T-helper 17 cell (primary cell): Measurements from ENCODE around the gene SRRT. TPM values are rescaled to one million over a fixed set of nuclear protein-coding genes. Genes with fewer than 3 reads are reported as not detected.

Source experiments
- ATAC-seq: fragments of 150-1000 bp; cut with Tn5 transposase; 2 replicates; pipeline ENCODE4 v1.10.0; 2021; ENCODE audit warnings: mild to moderate bottlenecking, moderate library complexity
- DNase-seq, 3 donors: peaks; one replicate each; pipeline versions ENCODE4 v3.0.0 to v3.0.0-alpha.2; 2020 to 2021
- H3K9me3 ChIP-seq: one replicate; pipeline ENCODE4 v1.7.0; 2013; ENCODE audit warnings: low read length, mild to moderate bottlenecking; ENCODE audit not compliant: control insufficient read depth, poor library complexity, severe bottlenecking
- H3K27ac Mint-ChIP-seq: one replicate; pipeline ENCODE4 v1.8.0; 2022; ENCODE audit warnings: mild to moderate bottlenecking, moderate library complexity, mixed read lengths
- H3K27me3 Mint-ChIP-seq: one replicate; pipeline ENCODE4 v1.8.0; 2022; ENCODE audit warnings: mixed read lengths
- H3K36me3 Mint-ChIP-seq: one replicate; pipeline ENCODE4 v1.8.0; 2022; ENCODE audit warnings: low read depth, mixed read lengths
- H3K4me1 Mint-ChIP-seq: one replicate; pipeline ENCODE4 v1.8.0; 2022; ENCODE audit warnings: mild to moderate bottlenecking, mixed read lengths
- H3K4me3 Mint-ChIP-seq: one replicate; pipeline ENCODE4 v1.8.0; 2022; ENCODE audit warnings: mild to moderate bottlenecking, moderate library complexity, mixed read lengths
- total RNA-seq, 4 donors: library from RNA in 2 of 4; stranded (reverse) in 2 of 4; gene quantifications; one replicate each; pipeline ENCODE4 v1.2.3 and lab custom pipeline; 2022 to 2026

Gene SRRT
- total RNA-seq (100 to 1,000 TPM; 246 to 255 TPM), total RNA-seq (lab: John Stamatoyannopoulos, UW) (141 to 146 reads per million in 2 donors)

- Mint-ChIP-seq H3K27me3 (no peaks in the 10 kb centered on the region), H3K36me3 (peaks cover 10% of the 10 kb centered on the region), H3K4me3 (peak within 1 kb of the TSS; percentile 98), H3K4me1 (peaks cover 33% of the 10 kb centered on the region), H3K27ac (peak within 1 kb of the TSS; percentile 94)
- DNase-seq = peak; percentile 95 to 97 (median 96)
- ATAC-seq = peak; percentile 96
- no peaks in the 10 kb centered on the region for H3K9me3 ChIP-seq
Measured at GRCh38 chr7:100874577-100875355, at the start of gene SRRT. Gene SRRT, plus strand, starts transcription at chr7:100875103. Its CDS starts 488 bp downstream, at chr7:100875591.

- ATAC-seq (no peak), DNase-seq (no peak)
- H3K4me3 Mint-ChIP-seq = no peak overlapping the region
- H3K27me3 Mint-ChIP-seq = peaks cover 46% of the 10 kb centered on the region
- no peak overlapping the region for H3K27ac Mint-ChIP-seq
- H3K9me3 ChIP-seq = no peaks in the 10 kb centered on the region
- H3K4me1 Mint-ChIP-seq = peaks cover 25% of the 10 kb centered on the region
- peaks cover 11% of the 10 kb centered on the region for H3K36me3 Mint-ChIP-seq
Measured at GRCh38 chr7:100825215-100825671, 49.7 kb upstream of the SRRT start.

GRCh38 chr7:100825751-100826513 lies 49.0 kb upstream of the SRRT start:
- DNase-seq (no peak), ATAC-seq (no peak)
- H3K4me3 Mint-ChIP-seq = peak overlapping the region; percentile 86
- no peaks in the 10 kb centered on the region for H3K9me3 ChIP-seq
- H3K27me3 Mint-ChIP-seq = peaks cover 46% of the 10 kb centered on the region
- peaks cover 11% of the 10 kb centered on the region for H3K36me3 Mint-ChIP-seq
- H3K27ac Mint-ChIP-seq = no peak overlapping the region
- peaks cover 25% of the 10 kb centered on the region for H3K4me1 Mint-ChIP-seq

GRCh38 chr7:100826514-100827329 lies 48.2 kb upstream of the SRRT start:
- Mint-ChIP-seq H3K4me1 (peaks cover 25% of the 10 kb centered on the region), H3K27ac (no peak overlapping the region), H3K4me3 (peak overlapping the region; percentile 86), H3K36me3 (peaks cover 11% of the 10 kb centered on the region), H3K27me3 (peaks cover 52% of the 10 kb centered on the region)
- DNase-seq (no peak), ATAC-seq (peak; percentile 59)
- no peaks in the 10 kb centered on the region for H3K9me3 ChIP-seq

- DNase-seq = no peak
- Mint-ChIP-seq H3K36me3 (peaks cover 11% of the 10 kb centered on the region), H3K27me3 (peaks cover 54% of the 10 kb centered on the region), H3K27ac (no peak within 1 kb of the TSS), H3K4me3 (peak within 1 kb of the TSS; percentile 89), H3K4me1 (peaks cover 25% of the 10 kb centered on the region)
- peak; percentile 43 for ATAC-seq
- H3K9me3 ChIP-seq = no peaks in the 10 kb centered on the region
Measured at GRCh38 chr7:100827330-100828226, 47.3 kb upstream of the SRRT start, which contains the start of gene EPHB4. Gene EPHB4, minus strand, starts transcription at chr7:100827523. Its CDS starts 493 bp downstream, at chr7:100827030.

- Mint-ChIP-seq H3K36me3 (peaks cover 13% of the 10 kb centered on the region), H3K27me3 (peaks cover 46% of the 10 kb centered on the region), H3K4me1 (peaks cover 25% of the 10 kb centered on the region), H3K4me3 (no peak overlapping the region), H3K27ac (no peak overlapping the region)
- no peak for DNase-seq
- ATAC-seq = no peak
- H3K9me3 ChIP-seq = no peaks in the 10 kb centered on the region
Measured at GRCh38 chr7:100829150-100829716, 45.7 kb upstream of the SRRT start.

- DNase-seq (no peak), ATAC-seq (no peak)
- Mint-ChIP-seq H3K4me1 (peaks cover 23% of the 10 kb centered on the region), H3K27ac (no peak overlapping the region), H3K27me3 (peaks cover 36% of the 10 kb centered on the region), H3K4me3 (no peak overlapping the region), H3K36me3 (peaks cover 13% of the 10 kb centered on the region)
- no peaks in the 10 kb centered on the region for H3K9me3 ChIP-seq
Measured at GRCh38 chr7:100830396-100830795, 44.5 kb upstream of the SRRT start.

- ATAC-seq (no peak), DNase-seq (no peak)
- no peak overlapping the region for H3K4me3 Mint-ChIP-seq
- no peaks in the 10 kb centered on the region for H3K9me3 ChIP-seq
- H3K27ac Mint-ChIP-seq = no peak overlapping the region
- peaks cover 15% of the 10 kb centered on the region for H3K4me1 Mint-ChIP-seq
- peaks cover 23% of the 10 kb centered on the region for H3K27me3 Mint-ChIP-seq
- peaks cover 9% of the 10 kb centered on the region for H3K36me3 Mint-ChIP-seq
Measured at GRCh38 chr7:100832281-100832633, 42.6 kb upstream of the SRRT start.

GRCh38 chr7:100835903-100836811 lies 38.7 kb upstream of the SRRT start:
- no peak for ATAC-seq
- H3K27ac Mint-ChIP-seq = peak overlapping the region; percentile 57
- no peaks in the 10 kb centered on the region for H3K9me3 ChIP-seq
- DNase-seq = no peak
- peaks cover 5% of the 10 kb centered on the region for H3K36me3 Mint-ChIP-seq
- H3K4me1 Mint-ChIP-seq = peaks cover 8% of the 10 kb centered on the region
- H3K27me3 Mint-ChIP-seq = peaks cover 8% of the 10 kb centered on the region
- H3K4me3 Mint-ChIP-seq = peak overlapping the region; percentile 80

GRCh38 chr7:100836812-100837098 lies 38.1 kb upstream of the SRRT start:
- no peak for ATAC-seq
- H3K36me3 Mint-ChIP-seq = peaks cover 5% of the 10 kb centered on the region

GRCh38 chr7:100837099-100837836 lies 37.6 kb upstream of the SRRT start:
- peaks cover 8% of the 10 kb centered on the region for H3K4me1 Mint-ChIP-seq
- ATAC-seq (peak; percentile 99), DNase-seq (peak; percentile 47 to 55 (median 49))
- H3K27ac Mint-ChIP-seq = peak overlapping the region; percentile 63
- H3K36me3 Mint-ChIP-seq = peaks cover 5% of the 10 kb centered on the region
- no peaks in the 10 kb centered on the region for H3K27me3 Mint-ChIP-seq
- H3K4me3 Mint-ChIP-seq = peak overlapping the region; percentile 80
- H3K9me3 ChIP-seq = no peaks in the 10 kb centered on the region

More at GRCh38 chr7:100836812-100837098, 38.1 kb upstream of the SRRT start:
- Mint-ChIP-seq H3K27me3 (peaks cover 2% of the 10 kb centered on the region), H3K4me3 (peak overlapping the region; percentile 80), H3K27ac (peak overlapping the region; percentile 63), H3K4me1 (peaks cover 8% of the 10 kb centered on the region)
- DNase-seq = no peak
- H3K9me3 ChIP-seq = no peaks in the 10 kb centered on the region
